HepG2 (cell line): Measurements from ENCODE around the gene LCTL. TPM values are rescaled to one million over a fixed set of nuclear protein-coding genes. Genes with fewer than 3 reads are reported as not detected.

Experiments
- ATAC-seq: fragments of 200-7000 bp; cut with Tn5 transposase; 3 replicates; pipeline ENCODE4 v1.9.1; 2020; ENCODE audit warnings: mild to moderate bottlenecking, moderate library complexity
- BruUV-seq: library from RNA; stranded (reverse); fragments of 400-500 nt; replicated peaks from 2 replicates; lab custom pipeline; 2021; lab: Mats Ljungman, UMichigan
- CTCF ChIA-PET: fragments of 300-600 bp; formaldehyde crosslinking; extraction: SDS; loops from one replicate; lab custom pipeline; 2021; ENCODE audit warnings: low total read pairs, inconsistent platforms, low intra/inter-chr PET ratio; lab: Yijun Ruan, JAX
- POLR2A ChIA-PET: fragments of 350-600 bp; sonication (Branson Sonifier 250); formaldehyde crosslinking; loops from one replicate; lab custom pipeline; 2020; ENCODE audit warnings: antibody characterized with exemption, inconsistent platforms; lab: Yijun Ruan, JAX
- DNase-seq: peaks from one replicate; pipeline ENCODE4 v3.0.0-alpha.2; 2015; ENCODE audit warnings: low spot score
- FAIRE-seq: peaks from 3 replicates; lab custom pipeline; 2011; peaks lifted over from hg19 to GRCh38; lab: Jason Lieb, UNC
- H2AFZ ChIP-seq: one replicate; pipeline ENCODE4 v1.6.1; 2011; ENCODE audit warnings: low read length, inconsistent platforms
- H3K27ac ChIP-seq: fragments of 300-600 bp; 3 replicates; pipeline ENCODE4 v1.8.0; 2011; ENCODE audit warnings: mixed run types, mild to moderate bottlenecking, mixed read lengths, low read length, inconsistent platforms; ENCODE audit not compliant: insufficient read depth; ENCODE audit errors: extremely low read length
- H3K27me3 ChIP-seq, 2 experiments: fragments of 200-600 bp in 1 of 2; 2 replicates in 1 of 2; 3 replicates in 1 of 2; pipeline versions ENCODE4 v1.6.0 to v1.8.0; 2011; ENCODE audit warnings: low read length in 2 of 2, mild to moderate bottlenecking in 2 of 2, moderate library complexity in 2 of 2, inconsistent platforms in 1 of 2; ENCODE audit not compliant: insufficient read depth in 2 of 2, control insufficient read depth in 1 of 2
- H3K36me3 ChIP-seq, 2 experiments: fragments of 200-600 bp in 1 of 2; replicated peaks in 1 of 2; 2 replicates in 1 of 2; 3 replicates in 1 of 2; pipeline versions ENCODE4 v1.5.1 to v1.8.0; 2011; ENCODE audit warnings: low read length in 2 of 2, inconsistent platforms in 1 of 2; ENCODE audit not compliant: insufficient read depth in 2 of 2, control insufficient read depth in 1 of 2
- H3K4me1 ChIP-seq: 2 replicates; pipeline ENCODE4 v1.5.1; 2012; ENCODE audit warnings: low read length, inconsistent platforms; ENCODE audit not compliant: insufficient read depth
- H3K4me2 ChIP-seq: 2 replicates; pipeline ENCODE4 v1.6.0; 2011; ENCODE audit warnings: low read depth, low read length, inconsistent platforms
- H3K4me3 ChIP-seq, 3 experiments: fragments of 200-600 bp in 1 of 3; sonication (generic), shearing (Covaris generic) in 1 of 3; replicated peaks in 1 of 3; 2 replicates each; pipeline ENCODE4 v1.5.1; 2011 to 2016; ENCODE audit warnings: low read length in 3 of 3, inconsistent platforms in 2 of 3, low read depth in 2 of 3, mild to moderate bottlenecking in 2 of 3, control low read depth in 1 of 3, mixed read lengths in 1 of 3; ENCODE audit not compliant: insufficient read depth in 1 of 3
- H3K79me2 ChIP-seq: one replicate; pipeline ENCODE4 v1.6.1; 2011; ENCODE audit warnings: low read length, inconsistent platforms; ENCODE audit not compliant: insufficient read depth
- H3K9ac ChIP-seq: 2 replicates; pipeline ENCODE4 v1.6.0; 2011; ENCODE audit warnings: mild to moderate bottlenecking, low read depth, low read length, inconsistent platforms; ENCODE audit not compliant: insufficient read depth
- H3K9me3 ChIP-seq: 2 replicates; pipeline ENCODE4 v1.5.1; 2012; ENCODE audit warnings: mild to moderate bottlenecking, low read length
- H4K20me1 ChIP-seq: 2 replicates; pipeline ENCODE4 v1.6.0; 2011; ENCODE audit warnings: inconsistent platforms, mild to moderate bottlenecking, low read length, moderate library complexity; ENCODE audit not compliant: insufficient read depth
- AHR ChIP-seq: IDR thresholded peaks from 2 replicates; pipeline ENCODE4 v1.6.1; 2018; ENCODE audit warnings: missing genetic modification reagents, missing compliant biosample characterization
- CREB1 ChIP-seq, 2 experiments: fragments of 450-650 bp in 1 of 2; IDR thresholded peaks; 2 replicates each; pipeline ENCODE4 v1.6.1; 2016 to 2017; ENCODE audit warnings: control low read depth in 1 of 2, mild to moderate bottlenecking in 1 of 2, missing compliant biosample characterization in 1 of 2, missing genetic modification characterization in 1 of 2
- GATAD2A ChIP-seq: IDR thresholded peaks from 2 replicates; pipeline ENCODE4 v1.6.1; 2016
- KAT7 ChIP-seq: IDR thresholded peaks from 2 replicates; pipeline ENCODE4 v1.6.1; 2018; ENCODE audit warnings: borderline replicate concordance, missing compliant biosample characterization
- MAZ ChIP-seq, 2 experiments: sonication (generic) in 1 of 2; formaldehyde crosslinking in 1 of 2; IDR thresholded peaks; 2 replicates each; pipeline versions ENCODE4 v1.5.0 to v1.6.1; 2012 to 2020; ENCODE audit warnings: low read depth in 2 of 2, mild to moderate bottlenecking in 2 of 2, borderline replicate concordance in 1 of 2, improper control_type of control experiment in 1 of 2, low read length in 1 of 2, missing genetic modification reagents in 1 of 2, moderate library complexity in 1 of 2
- MED1 ChIP-seq: sonication (generic); formaldehyde crosslinking; IDR thresholded peaks from 2 replicates; pipeline ENCODE4 v1.4.0; 2020; ENCODE audit warnings: missing genetic modification reagents
- MIER3 ChIP-seq: IDR thresholded peaks from 2 replicates; pipeline ENCODE4 v1.6.1; 2016; ENCODE audit warnings: missing compliant biosample characterization, borderline replicate concordance
- NCOA1 ChIP-seq: sonication (generic); formaldehyde crosslinking; IDR thresholded peaks from 2 replicates; pipeline ENCODE4 v1.9.0; 2021; ENCODE audit warnings: missing genetic modification reagents
- NFRKB ChIP-seq: fragments of 450-650 bp; IDR thresholded peaks from 2 replicates; pipeline ENCODE4 v1.6.1; 2017
- RORA ChIP-seq: sonication (generic); formaldehyde crosslinking; IDR thresholded peaks from 2 replicates; pipeline ENCODE4 v1.5.0; 2020; ENCODE audit warnings: mild to moderate bottlenecking, missing genetic modification reagents, moderate library complexity
- SIN3A ChIP-seq: IDR thresholded peaks from 2 replicates; pipeline ENCODE4 v1.6.1; 2011; ENCODE audit warnings: low read depth, mild to moderate bottlenecking, control low read depth, low read length, borderline replicate concordance
- SKIL ChIP-seq: sonication (generic); formaldehyde crosslinking; IDR thresholded peaks from 2 replicates; pipeline ENCODE4 v1.8.0; 2022; ENCODE audit warnings: missing genetic modification reagents, mild to moderate bottlenecking, moderate library complexity, borderline replicate concordance
- ZBTB38 ChIP-seq: sonication (generic); formaldehyde crosslinking; IDR thresholded peaks from 2 replicates; pipeline ENCODE4 v1.5.1; 2020; ENCODE audit warnings: mild to moderate bottlenecking, missing genetic modification reagents
- ZBTB42 ChIP-seq: sonication (generic); formaldehyde crosslinking; IDR thresholded peaks from 2 replicates; pipeline ENCODE4 v1.5.0; 2020; ENCODE audit warnings: mild to moderate bottlenecking, missing genetic modification reagents
- ZFP36L1 ChIP-seq: sonication (generic); formaldehyde crosslinking; IDR thresholded peaks from 2 replicates; pipeline ENCODE4 v1.8.0; 2022; ENCODE audit warnings: mild to moderate bottlenecking, missing genetic modification reagents, moderate library complexity
- ZMYM3 ChIP-seq: sonication (generic); formaldehyde crosslinking; IDR thresholded peaks from 2 replicates; pipeline ENCODE4 v1.5.1; 2020; ENCODE audit warnings: mild to moderate bottlenecking, missing genetic modification reagents
- ZNF205 ChIP-seq: IDR thresholded peaks from 2 replicates; pipeline ENCODE4 v1.6.1; 2018; ENCODE audit warnings: missing biosample characterization, missing genetic modification reagents
- ZNF563 ChIP-seq: sonication (generic); formaldehyde crosslinking; IDR thresholded peaks from 2 replicates; pipeline ENCODE4 v1.8.0; 2022; ENCODE audit warnings: mild to moderate bottlenecking, moderate library complexity, missing genetic modification reagents
- ZNF704 ChIP-seq: sonication (generic); formaldehyde crosslinking; IDR thresholded peaks from 2 replicates; pipeline ENCODE4 v1.8.1; 2023; ENCODE audit warnings: mild to moderate bottlenecking, inconsistent platforms, moderate library complexity, missing genetic modification reagents, borderline replicate concordance
- ZSCAN31 ChIP-seq: sonication (generic); formaldehyde crosslinking; IDR thresholded peaks from 2 replicates; pipeline ENCODE4 v1.5.0; 2020; ENCODE audit warnings: low read depth, mild to moderate bottlenecking, missing genetic modification reagents
- WGBS: methylation state at CpG from one replicate; pipeline ENCODE4 v1.1.6; 2017; ENCODE audit warnings: low lambda C conversion rate; 5-methylcytosine and 5-hydroxymethylcytosine counted together
- in situ Hi-C: cut with HindIII; loops from 2 replicates; pipeline ENCODE4 v1.10.0; 2017; ENCODE audit warnings: low pct_unique_long_range_greater_than_20kb; ENCODE audit not compliant: extremely low pct_ligation_motif_present
- intact Hi-C: fragments of 100-400 bp; cut with micrococcal nuclease; formaldehyde crosslinking; loops from one replicate; pipeline ENCODE4 v1.10.0; 2022; ENCODE audit not compliant: unreplicated experiment
- polyA plus RNA-seq, 8 experiments: library from polyadenylated mRNA; depleted of rRNA in 3 of 8; stranded (reverse) in 7 of 8; unstranded in 1 of 8; fragments of >200 nt; fragmentation: Illumina TruSeq in 4 of 8; extraction: Trizol in 4 of 8; gene quantifications; 2 replicates each; pipeline versions ENCODE4 v1.2.1 to v1.2.3, GENCODE V29; 2011 to 2016; ENCODE audit warnings: low read depth in 4 of 8, missing spikeins in 1 of 8, mixed read lengths in 1 of 8; ENCODE audit not compliant: insufficient read depth in 1 of 8
- total RNA-seq, 5 experiments: library from RNA; depleted of rRNA; stranded (reverse); fragments of >200 nt; fragmentation: Illumina TruSeq; extraction: Trizol; gene quantifications; 2 replicates each; pipeline ENCODE4 v1.2.3, GENCODE V29; 2016; ENCODE audit warnings: low read depth in 1 of 5
- TF ChIP-seq, protein P1 (sequence below): sonication (generic); formaldehyde crosslinking; conservative IDR thresholded peaks from 2 replicates; pipeline ENCODE4 v1.5.0; 2020; ENCODE audit warnings: missing genetic modification reagents

The LCTL gene
- total and polyA plus RNA-seq, 2 of the 13 experiments (the other 11 are each of a cell fraction or from before 2014, with no cell fraction given) = 0.96 to 1.4 TPM

- TF ChIP-seq KAT7 (CRISPR knock-in tag) (no peak), ZNF704 (CRISPR knock-in tag) (no peak), ZFP36L1 (CRISPR knock-in tag) (no peak), ZMYM3 (CRISPR knock-in tag) (no peak), AHR (CRISPR knock-in tag) (no peak), ZBTB42 (CRISPR knock-in tag) (no peak), CREB1 (IDR thresholded peaks at IDR 0.05) (no peak), CREB1 (CRISPR knock-in tag; IDR thresholded peaks at IDR 0.05) (no peak), NCOA1 (CRISPR knock-in tag) (no peak)
- TF ChIP-seq, protein P1, sequence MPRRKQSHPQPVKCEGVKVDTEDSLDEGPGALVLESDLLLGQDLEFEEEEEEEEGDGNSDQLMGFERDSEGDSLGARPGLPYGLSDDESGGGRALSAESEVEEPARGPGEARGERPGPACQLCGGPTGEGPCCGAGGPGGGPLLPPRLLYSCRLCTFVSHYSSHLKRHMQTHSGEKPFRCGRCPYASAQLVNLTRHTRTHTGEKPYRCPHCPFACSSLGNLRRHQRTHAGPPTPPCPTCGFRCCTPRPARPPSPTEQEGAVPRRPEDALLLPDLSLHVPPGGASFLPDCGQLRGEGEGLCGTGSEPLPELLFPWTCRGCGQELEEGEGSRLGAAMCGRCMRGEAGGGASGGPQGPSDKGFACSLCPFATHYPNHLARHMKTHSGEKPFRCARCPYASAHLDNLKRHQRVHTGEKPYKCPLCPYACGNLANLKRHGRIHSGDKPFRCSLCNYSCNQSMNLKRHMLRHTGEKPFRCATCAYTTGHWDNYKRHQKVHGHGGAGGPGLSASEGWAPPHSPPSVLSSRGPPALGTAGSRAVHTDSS (CRISPR knock-in tag) = no peak
Measured at GRCh38 chr15:66515901-66516322, 49.9 kb downstream of the LCTL start (continued).

GRCh38 chr15:66514586-66514985 is 51.2 kb downstream of the LCTL start:
- no peak overlapping the region for H3K9ac ChIP-seq
- no peaks in the 10 kb centered on the region for H3K4me1 ChIP-seq
- ChIA-PET POLR2A (no interaction called here), CTCF (no interaction called here)
- 95% methylated on average over 3 of the region's 3 CpGs for WGBS
- H3K4me2 ChIP-seq = no peak overlapping the region
- no peaks in the 10 kb centered on the region for H3K9me3 ChIP-seq
- in situ Hi-C loops = no loop called here
- intact Hi-C loops = no loop called here
- peaks cover 5 to 24% of the 10 kb centered on the region in 2 experiments; a peak in 4 of 5 replicates for H3K36me3 ChIP-seq
- no peaks in the 10 kb centered on the region for H3K27me3 ChIP-seq
- no TSS peak for BruUV-seq
- no peaks in the 10 kb centered on the region for H3K79me2 ChIP-seq
- no peak overlapping the region for H3K27ac ChIP-seq
- no peaks in the 10 kb centered on the region for H4K20me1 ChIP-seq
- no peak overlapping the region for H3K4me3 ChIP-seq
- ATAC-seq (no peak), DNase-seq (no peak), FAIRE-seq (no peak)
- no peak overlapping the region for H2AFZ ChIP-seq
- no peak for TF ChIP-seq ZSCAN31 (CRISPR knock-in tag)
- no peak for TF ChIP-seq ZNF563
- no peak for TF ChIP-seq SKIL (CRISPR knock-in tag)
- TF ChIP-seq SIN3A = no peak
- no peak for TF ChIP-seq NCOA1 (CRISPR knock-in tag)
- TF ChIP-seq GATAD2A (CRISPR knock-in tag) = no peak
- TF ChIP-seq ZBTB38 (CRISPR knock-in tag) = no peak
- no peak for TF ChIP-seq MAZ (IDR thresholded peaks at IDR 0.05; ENCODE audit: borderline replicate concordance, low read depth, low read length)
- TF ChIP-seq MAZ (CRISPR knock-in tag; IDR thresholded peaks at IDR 0.05; ENCODE audit: low read depth) = no peak
- no peak for TF ChIP-seq NFRKB
- no peak for TF ChIP-seq RORA (CRISPR knock-in tag)
- no peak for TF ChIP-seq ZNF205 (CRISPR knock-in tag)
- no peak for TF ChIP-seq MED1 (CRISPR knock-in tag)
- TF ChIP-seq MIER3 (CRISPR knock-in tag) = no peak
